ENCODE results near the gene ZMYM4. TPM values are rescaled to one million over a fixed set of nuclear protein-coding genes. Genes with fewer than 3 reads are reported as not detected.

The ZMYM4 gene
- total RNA-seq, 1 donor from 2014 or later: 27.7 TPM

- H3K27me3 ChIP-seq: no peaks in the 10 kb centered on the region
- intact Hi-C loops (cut with DNase I): no loop called here
- H3K9me3 ChIP-seq: no peaks in the 10 kb centered on the region
- DNase-seq (ENCODE audit: extremely low spot score in 2 of 2): no peak
- H3K4me3 ChIP-seq: no peak overlapping the region
- no peaks in the 10 kb centered on the region for H3K4me1 ChIP-seq
- no peak for TF ChIP-seq POLR2AphosphoS5 (IDR thresholded peaks at IDR 0.05; ENCODE audit: insufficient read depth in 1 of 2, low read depth in 1 of 2)
- no peak for TF ChIP-seq POLR2A (IDR thresholded peaks at IDR 0.05)
- TF ChIP-seq, protein P1, sequence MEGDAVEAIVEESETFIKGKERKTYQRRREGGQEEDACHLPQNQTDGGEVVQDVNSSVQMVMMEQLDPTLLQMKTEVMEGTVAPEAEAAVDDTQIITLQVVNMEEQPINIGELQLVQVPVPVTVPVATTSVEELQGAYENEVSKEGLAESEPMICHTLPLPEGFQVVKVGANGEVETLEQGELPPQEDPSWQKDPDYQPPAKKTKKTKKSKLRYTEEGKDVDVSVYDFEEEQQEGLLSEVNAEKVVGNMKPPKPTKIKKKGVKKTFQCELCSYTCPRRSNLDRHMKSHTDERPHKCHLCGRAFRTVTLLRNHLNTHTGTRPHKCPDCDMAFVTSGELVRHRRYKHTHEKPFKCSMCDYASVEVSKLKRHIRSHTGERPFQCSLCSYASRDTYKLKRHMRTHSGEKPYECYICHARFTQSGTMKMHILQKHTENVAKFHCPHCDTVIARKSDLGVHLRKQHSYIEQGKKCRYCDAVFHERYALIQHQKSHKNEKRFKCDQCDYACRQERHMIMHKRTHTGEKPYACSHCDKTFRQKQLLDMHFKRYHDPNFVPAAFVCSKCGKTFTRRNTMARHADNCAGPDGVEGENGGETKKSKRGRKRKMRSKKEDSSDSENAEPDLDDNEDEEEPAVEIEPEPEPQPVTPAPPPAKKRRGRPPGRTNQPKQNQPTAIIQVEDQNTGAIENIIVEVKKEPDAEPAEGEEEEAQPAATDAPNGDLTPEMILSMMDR (IDR thresholded peaks at IDR 0.05): no peak
- H3K36me3 ChIP-seq: no peaks in the 10 kb centered on the region
- H3K27ac ChIP-seq: no peak overlapping the region
These were observed 13.7 kb downstream of the ZMYM4 start for GRCh38 chr1:35282172-35282571.

DNA sequence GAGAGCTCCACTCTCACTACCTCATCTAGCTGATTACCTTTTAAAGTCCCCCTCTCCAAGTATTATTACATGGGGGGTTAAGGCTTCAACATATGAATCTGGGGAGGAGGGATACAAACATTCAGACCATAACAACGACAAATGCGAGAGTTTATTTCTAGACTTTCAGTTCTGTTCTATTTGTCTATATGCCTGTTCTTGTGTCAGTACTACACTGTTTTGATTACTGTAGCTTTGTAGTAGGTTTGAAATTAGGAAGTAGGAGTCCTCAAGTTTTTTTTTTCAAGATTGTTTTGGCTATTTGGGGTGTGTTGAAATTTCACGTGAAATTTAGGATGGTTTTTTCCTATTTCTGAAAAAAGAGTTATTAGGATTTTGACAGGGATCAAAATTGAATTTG lies 16.3 kb downstream of the ZMYM4 start:
- DNase-seq (ENCODE audit: extremely low spot score in 2 of 2): no peak
- no peaks in the 10 kb centered on the region for H3K36me3 ChIP-seq
- no peak overlapping the region for H3K4me3 ChIP-seq
- TF ChIP-seq, protein P1 (IDR thresholded peaks at IDR 0.05): no peak
- TF ChIP-seq POLR2AphosphoS5 (IDR thresholded peaks at IDR 0.05; ENCODE audit: insufficient read depth in 1 of 2, low read depth in 1 of 2) (no peak), POLR2A (IDR thresholded peaks at IDR 0.05) (no peak)
- no peak overlapping the region for H3K27ac ChIP-seq
- H3K9me3 ChIP-seq: no peaks in the 10 kb centered on the region
- peaks cover 13% of the 10 kb centered on the region for H3K4me1 ChIP-seq
- intact Hi-C loops (cut with DNase I): no loop called here
- H3K27me3 ChIP-seq: no peaks in the 10 kb centered on the region

- Histone ChIP-seq H3K36me3 (no peaks in the 10 kb centered on the region), H3K4me3 (no peak overlapping the region), H3K27ac (no peak overlapping the region), H3K4me1 (peaks cover 13% of the 10 kb centered on the region), H3K27me3 (no peaks in the 10 kb centered on the region), H3K9me3 (no peaks in the 10 kb centered on the region)
- DNase-seq (ENCODE audit: extremely low spot score in 2 of 2): no peak
- TF ChIP-seq POLR2A (IDR thresholded peaks at IDR 0.05) (no peak), POLR2AphosphoS5 (IDR thresholded peaks at IDR 0.05; ENCODE audit: insufficient read depth in 1 of 2, low read depth in 1 of 2) (no peak)
- TF ChIP-seq, protein P1 (IDR thresholded peaks at IDR 0.05): no peak
- intact Hi-C loops (cut with DNase I): no loop called here
These were observed 17.5 kb downstream of the ZMYM4 start for GRCh38 chr1:35285771-35286606.

- intact Hi-C loops (cut with DNase I): no loop called here
- TF ChIP-seq, protein P1 (IDR thresholded peaks at IDR 0.05): no peak
- TF ChIP-seq POLR2A (IDR thresholded peaks at IDR 0.05) (no peak), POLR2AphosphoS5 (IDR thresholded peaks at IDR 0.05; ENCODE audit: insufficient read depth in 1 of 2, low read depth in 1 of 2) (no peak)
- Histone ChIP-seq H3K27ac (no peak overlapping the region), H3K27me3 (no peaks in the 10 kb centered on the region), H3K4me1 (peaks cover 13% of the 10 kb centered on the region), H3K9me3 (no peaks in the 10 kb centered on the region), H3K36me3 (no peaks in the 10 kb centered on the region), H3K4me3 (no peak overlapping the region)
- no peak for DNase-seq (ENCODE audit: extremely low spot score in 2 of 2)
These were observed 19.5 kb downstream of the ZMYM4 start for GRCh38 chr1:35287807-35288640.
